Activated CD4-positive, alpha-beta T cell treated with anti-CD3 and anti-CD28 coated beads, Interleukin-2, amount 50 U/mL, for 4 hours (primary cell): Measurements from ENCODE around the gene STYXL1.
"Not testable (repeated sequence)": the region's sequence is repeated elsewhere in the genome, so short reads cannot be mapped to it uniquely, and the experiment has no call there.

Source experiments
- DNase-seq, 2 experiments: peaks; one replicate each; pipeline ENCODE4 v3.0.0-alpha.2; 2020

Gene STYXL1

GRCh38 chr7:76065016-76065612 is 17.3 kb upstream of the STYXL1 start:
- no peak for DNase-seq

GRCh38 chr7:76064208-76064970 is 16.6 kb upstream of the STYXL1 start:
- no peak for DNase-seq

DNA sequence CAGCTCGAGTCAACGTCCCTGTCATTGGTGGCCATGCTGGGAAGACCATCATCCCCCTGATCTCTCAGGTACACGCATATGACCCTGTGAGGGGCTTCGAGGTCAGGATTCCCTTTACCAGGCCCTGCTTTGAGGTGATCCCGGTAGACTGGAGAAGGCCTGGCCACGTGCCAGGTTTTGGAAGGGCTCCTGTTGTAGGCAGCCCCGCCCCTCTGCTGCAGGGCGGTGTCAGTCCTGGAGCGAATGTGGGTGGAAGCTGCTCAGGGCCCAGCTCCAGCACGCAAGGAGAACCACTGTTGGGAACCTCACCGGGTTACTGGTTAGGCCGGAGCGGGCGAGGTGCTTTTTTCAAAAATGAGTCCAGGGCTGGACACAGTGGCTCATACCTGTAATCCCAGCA is 15.7 kb upstream of the STYXL1 start:
- DNase-seq, result no peak

DNA sequence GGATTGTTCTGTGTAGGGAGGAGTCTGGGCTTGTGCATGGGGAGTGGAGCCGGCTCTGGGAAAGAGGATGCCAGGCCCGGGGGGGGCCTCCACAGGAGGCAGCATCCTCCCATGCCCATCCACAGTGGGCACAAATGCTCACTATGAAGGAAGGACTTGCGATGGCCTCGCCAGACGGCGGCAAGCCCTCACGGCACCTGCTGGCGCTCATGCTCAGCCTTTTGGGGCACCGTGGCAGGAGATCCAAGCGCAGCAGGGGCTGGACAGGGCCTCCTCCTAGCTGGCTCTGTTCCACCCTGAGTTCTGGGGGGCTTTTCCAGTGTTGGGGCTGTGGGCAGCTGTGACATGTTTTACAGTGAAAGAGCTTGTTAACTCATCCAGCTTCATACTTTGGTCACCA is 15.3 kb upstream of the STYXL1 start:
- DNase-seq, result no peak

DNA sequence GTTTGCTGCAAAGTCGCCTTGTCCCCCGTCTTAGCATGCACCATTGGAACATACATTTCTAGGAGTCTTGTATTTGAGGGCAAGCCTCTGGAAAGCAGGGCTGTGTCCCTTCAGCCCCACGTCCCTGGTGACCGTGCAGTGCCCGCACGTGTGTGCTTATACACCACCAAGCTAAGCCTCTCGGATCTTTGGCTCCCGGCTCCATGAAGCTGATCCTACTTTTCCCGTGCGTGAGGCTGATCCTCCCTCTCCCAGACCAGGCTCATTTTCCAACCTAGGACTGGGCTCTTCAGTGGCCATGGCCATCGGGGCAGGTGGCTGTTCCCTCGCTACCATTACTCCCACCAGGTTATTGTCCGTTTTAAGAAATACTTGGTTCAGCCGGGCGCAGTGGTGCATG is 14.5 kb upstream of the STYXL1 start:
- no peak for DNase-seq

- DNase-seq, result no peak
These were observed 13.0 kb upstream of the STYXL1 start for GRCh38 chr7:76060842-76061241.

GRCh38 chr7:76058745-76059144 is 10.9 kb upstream of the STYXL1 start:
- DNase-seq, result not testable (repeated sequence)

- DNase-seq, result no peak
These were observed 10.0 kb upstream of the STYXL1 start for GRCh38 chr7:76057813-76058145.

GRCh38 chr7:76057103-76057812 is 9.5 kb upstream of the STYXL1 start:
- no peak for DNase-seq

DNA sequence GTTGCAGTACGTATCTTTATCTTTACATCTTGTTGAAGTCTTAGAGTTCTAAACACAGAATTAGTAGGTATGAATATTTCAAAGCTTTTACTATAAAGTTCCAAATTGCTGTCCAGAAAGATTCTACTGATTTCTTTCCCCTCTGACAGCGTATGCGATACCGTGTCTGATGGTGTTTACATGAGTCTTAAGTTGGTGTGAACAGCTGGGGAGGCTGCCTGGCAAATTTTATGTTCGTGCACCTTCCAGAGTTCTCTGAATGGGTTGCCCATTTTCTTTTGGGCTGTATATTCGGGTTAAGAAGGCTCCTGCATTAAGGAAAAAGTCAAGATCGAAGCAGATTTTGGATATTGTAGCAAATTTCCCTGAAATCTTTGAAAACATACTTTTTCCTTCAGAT is 8.4 kb upstream of the STYXL1 start:
- DNase-seq, result no peak

GRCh38 chr7:76054123-76055120 is 6.6 kb upstream of the STYXL1 start:
- DNase-seq, result no peak

DNA sequence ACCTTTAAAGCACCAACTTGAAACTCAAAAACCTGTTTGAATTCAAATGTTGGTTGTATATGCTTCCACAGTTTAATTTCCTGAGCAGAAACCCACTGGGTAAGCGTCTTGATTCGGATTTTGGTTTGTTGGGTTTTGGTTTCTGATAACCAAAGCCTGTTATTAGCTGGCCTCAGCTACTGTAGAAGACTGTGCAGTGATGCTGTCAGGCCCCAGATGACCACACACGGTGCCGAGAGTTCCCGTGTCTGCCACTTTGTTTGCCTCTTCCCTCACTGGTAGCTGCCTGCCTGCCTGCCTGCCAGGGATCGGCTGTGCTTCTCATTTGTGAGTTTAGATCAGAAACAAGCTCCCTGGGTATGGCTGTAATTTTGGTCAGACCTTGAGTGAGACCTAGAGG is 5.7 kb upstream of the STYXL1 start:
- no peak for DNase-seq

DNA sequence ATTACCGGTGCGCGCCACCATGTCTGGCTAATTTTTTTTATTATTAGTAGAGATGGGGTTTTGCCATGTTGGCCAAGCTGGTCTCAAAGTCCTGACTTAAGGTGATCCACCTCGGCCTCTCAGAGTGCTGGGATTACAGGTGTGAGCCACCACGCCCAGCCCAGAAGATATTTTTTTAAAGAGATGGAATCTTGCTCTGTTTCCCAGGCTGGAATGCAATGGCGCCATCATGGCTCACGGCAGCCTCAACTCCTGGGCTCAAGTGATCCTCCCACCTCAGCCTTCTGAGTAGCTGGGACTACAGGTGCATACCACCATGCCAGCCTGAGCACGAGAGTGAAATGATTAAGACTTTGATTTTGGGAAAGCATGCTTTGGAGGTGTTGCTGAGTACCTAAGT is 4.9 kb upstream of the STYXL1 start:
- not testable (repeated sequence) for DNase-seq

GRCh38 chr7:76051840-76052239 is 4.0 kb upstream of the STYXL1 start:
- no peak for DNase-seq

GRCh38 chr7:76050545-76050944 is 2.7 kb upstream of the STYXL1 start:
- no peak for DNase-seq

GRCh38 chr7:76049295-76049694 is 1.5 kb upstream of the STYXL1 start:
- no peak for DNase-seq

DNA sequence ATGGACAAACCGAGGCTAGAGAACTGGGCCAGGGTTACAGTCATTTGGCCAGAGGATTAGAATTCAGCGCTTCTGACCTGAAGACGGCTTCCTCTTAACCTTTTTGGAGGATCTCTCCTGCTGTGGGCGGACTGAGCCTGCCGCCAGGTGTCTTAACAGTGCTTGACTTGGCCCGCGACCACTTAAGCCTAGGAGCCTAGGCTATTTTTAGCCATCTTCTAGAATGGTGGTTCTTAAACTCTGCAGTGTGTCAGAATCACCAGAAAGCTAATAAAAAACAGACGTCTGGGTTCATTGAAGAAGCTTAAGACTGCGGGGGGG is 828 bp upstream of the STYXL1 start:
- DNase-seq, result no peak

- no peak for DNase-seq
These were observed 442 bp downstream of the STYXL1 start for GRCh38 chr7:76047305-76047810.

- no peak for DNase-seq
These were observed 3.4 kb downstream of the STYXL1 start for GRCh38 chr7:76044375-76044865.

- no peak for DNase-seq
These were observed 7.7 kb downstream of the STYXL1 start for GRCh38 chr7:76040126-76040525.

GRCh38 chr7:76037310-76037709 is 10.5 kb downstream of the STYXL1 start:
- no peak for DNase-seq

- no peak for DNase-seq
These were observed 15.8 kb downstream of the STYXL1 start for GRCh38 chr7:76031964-76032363.

- DNase-seq, result not testable (repeated sequence)
These were observed 18.1 kb downstream of the STYXL1 start for GRCh38 chr7:76029682-76030081.
